ENCODE results near the gene USP37.

USP37 gene

DNA sequence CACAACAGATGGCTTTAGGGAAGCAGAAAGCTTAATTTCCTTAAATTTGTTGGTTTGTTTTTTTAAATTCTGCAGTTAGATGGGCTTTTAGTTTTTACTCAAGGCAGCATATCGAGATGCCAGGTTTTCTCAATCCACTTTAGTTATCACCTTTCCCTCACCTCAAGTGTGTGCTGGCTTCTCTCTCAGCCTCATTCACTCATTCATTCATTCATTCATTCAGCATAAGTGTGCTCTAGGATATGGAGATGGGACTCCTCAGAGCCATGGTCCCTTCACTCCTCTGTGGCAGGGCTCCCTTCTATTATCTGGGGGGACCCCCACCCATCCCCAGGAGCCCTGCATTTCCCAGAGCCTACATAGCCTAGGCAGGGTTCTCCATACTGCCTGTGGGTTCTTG, 130.2 kb downstream of the USP37 start:
- no peak for ATAC-seq
- no peak for TF ChIP-seq ZNF70 (CRISPR knock-in tag; IDR thresholded peaks at IDR 0.05)
- no peak for TF ChIP-seq GLIS3 (CRISPR knock-in tag; IDR thresholded peaks at IDR 0.05)
- TF ChIP-seq ARNTL (CRISPR knock-in tag; IDR thresholded peaks at IDR 0.05; ENCODE audit: borderline replicate concordance, low read depth), result no peak
- TF ChIP-seq ZC3H10 (CRISPR knock-in tag; IDR thresholded peaks at IDR 0.05), result no peak

DNA sequence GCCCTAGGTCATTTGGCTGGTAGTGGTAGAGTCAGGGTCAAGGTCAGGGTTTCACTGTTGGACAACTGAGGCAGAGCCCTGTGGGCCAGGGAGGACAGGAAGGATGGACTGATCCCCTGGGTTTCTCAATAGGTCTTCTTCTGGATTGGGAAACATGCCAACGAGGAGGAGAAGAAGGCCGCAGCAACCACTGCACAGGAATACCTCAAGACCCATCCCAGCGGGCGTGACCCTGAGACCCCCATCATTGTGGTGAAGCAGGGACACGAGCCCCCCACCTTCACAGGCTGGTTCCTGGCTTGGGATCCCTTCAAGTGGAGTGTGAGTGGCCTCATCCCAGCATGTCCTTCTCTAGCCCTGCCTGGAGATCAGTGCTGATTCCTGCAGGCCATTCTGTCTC, 131.2 kb downstream of the USP37 start:
- ATAC-seq, result no peak
- no peak for TF ChIP-seq ZC3H10 (CRISPR knock-in tag; IDR thresholded peaks at IDR 0.05)
- TF ChIP-seq ZNF8 (CRISPR knock-in tag; IDR thresholded peaks at IDR 0.05), result no peak
- TF ChIP-seq, protein P1, sequence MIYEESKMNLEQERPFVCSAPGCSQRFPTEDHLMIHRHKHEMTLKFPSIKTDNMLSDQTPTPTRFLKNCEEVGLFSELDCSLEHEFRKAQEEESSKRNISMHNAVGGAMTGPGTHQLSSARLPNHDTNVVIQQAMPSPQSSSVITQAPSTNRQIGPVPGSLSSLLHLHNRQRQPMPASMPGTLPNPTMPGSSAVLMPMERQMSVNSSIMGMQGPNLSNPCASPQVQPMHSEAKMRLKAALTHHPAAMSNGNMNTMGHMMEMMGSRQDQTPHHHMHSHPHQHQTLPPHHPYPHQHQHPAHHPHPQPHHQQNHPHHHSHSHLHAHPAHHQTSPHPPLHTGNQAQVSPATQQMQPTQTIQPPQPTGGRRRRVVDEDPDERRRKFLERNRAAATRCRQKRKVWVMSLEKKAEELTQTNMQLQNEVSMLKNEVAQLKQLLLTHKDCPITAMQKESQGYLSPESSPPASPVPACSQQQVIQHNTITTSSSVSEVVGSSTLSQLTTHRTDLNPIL (CRISPR knock-in tag; IDR thresholded peaks at IDR 0.05; ENCODE audit: low read depth), result no peak
- TF ChIP-seq, protein P2, sequence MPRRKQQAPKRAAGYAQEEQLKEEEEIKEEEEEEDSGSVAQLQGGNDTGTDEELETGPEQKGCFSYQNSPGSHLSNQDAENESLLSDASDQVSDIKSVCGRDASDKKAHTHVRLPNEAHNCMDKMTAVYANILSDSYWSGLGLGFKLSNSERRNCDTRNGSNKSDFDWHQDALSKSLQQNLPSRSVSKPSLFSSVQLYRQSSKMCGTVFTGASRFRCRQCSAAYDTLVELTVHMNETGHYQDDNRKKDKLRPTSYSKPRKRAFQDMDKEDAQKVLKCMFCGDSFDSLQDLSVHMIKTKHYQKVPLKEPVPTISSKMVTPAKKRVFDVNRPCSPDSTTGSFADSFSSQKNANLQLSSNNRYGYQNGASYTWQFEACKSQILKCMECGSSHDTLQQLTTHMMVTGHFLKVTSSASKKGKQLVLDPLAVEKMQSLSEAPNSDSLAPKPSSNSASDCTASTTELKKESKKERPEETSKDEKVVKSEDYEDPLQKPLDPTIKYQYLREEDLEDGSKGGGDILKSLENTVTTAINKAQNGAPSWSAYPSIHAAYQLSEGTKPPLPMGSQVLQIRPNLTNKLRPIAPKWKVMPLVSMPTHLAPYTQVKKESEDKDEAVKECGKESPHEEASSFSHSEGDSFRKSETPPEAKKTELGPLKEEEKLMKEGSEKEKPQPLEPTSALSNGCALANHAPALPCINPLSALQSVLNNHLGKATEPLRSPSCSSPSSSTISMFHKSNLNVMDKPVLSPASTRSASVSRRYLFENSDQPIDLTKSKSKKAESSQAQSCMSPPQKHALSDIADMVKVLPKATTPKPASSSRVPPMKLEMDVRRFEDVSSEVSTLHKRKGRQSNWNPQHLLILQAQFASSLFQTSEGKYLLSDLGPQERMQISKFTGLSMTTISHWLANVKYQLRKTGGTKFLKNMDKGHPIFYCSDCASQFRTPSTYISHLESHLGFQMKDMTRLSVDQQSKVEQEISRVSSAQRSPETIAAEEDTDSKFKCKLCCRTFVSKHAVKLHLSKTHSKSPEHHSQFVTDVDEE (CRISPR knock-in tag; IDR thresholded peaks at IDR 0.05), result no peak
- TF ChIP-seq RARB (CRISPR knock-in tag; IDR thresholded peaks at IDR 0.05), result no peak
- no peak for TF ChIP-seq CSDC2 (CRISPR knock-in tag; IDR thresholded peaks at IDR 0.05)
- no peak for TF ChIP-seq ISL1 (CRISPR knock-in tag; IDR thresholded peaks at IDR 0.05)

DNA sequence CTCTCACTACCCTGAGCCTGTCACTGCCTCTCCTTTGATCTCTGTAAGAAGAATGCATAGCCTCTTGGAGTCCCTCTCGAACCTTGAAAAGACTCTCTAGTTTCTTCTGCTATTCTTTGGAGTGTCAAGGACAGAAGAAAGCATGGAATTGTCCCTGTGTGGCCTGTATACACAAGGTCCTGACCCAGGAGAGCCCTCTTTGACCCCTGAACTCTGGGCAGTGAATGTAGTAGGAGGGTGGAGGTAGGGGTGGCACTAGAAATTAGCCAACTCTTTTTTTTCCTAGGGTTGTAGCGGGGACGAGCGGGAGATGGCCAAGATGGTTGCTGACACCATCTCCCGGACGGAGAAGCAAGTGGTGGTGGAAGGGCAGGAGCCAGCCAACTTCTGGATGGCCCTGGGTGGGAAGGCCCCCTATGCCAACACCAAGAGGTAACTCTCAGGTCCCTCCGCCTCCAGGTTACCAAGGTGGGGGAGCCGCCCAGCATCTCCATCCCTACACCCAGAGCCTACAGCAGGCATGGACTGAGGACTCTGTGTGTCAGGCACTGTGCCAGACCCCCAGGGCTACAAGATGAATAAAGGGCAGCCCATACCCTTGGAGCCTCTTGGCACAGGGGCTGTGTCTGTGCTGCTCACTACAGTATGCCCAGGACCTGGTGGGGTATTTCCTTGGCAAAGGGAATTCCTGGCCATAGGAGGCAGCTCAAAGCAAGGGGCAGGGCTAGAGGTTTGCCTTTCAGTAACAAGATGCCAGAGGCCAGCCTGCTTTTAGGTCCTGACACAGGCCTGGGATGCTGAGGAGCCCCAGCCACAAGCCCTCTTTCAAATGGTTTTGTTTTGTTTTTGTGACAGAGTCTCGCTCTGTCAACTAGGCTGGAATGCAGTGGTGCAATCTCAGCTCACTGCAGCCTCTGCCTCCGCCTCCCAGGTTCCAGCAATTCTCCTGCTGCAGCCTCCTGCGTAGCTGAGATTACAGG, 132.9 kb downstream of the USP37 start:
- ATAC-seq, result no peak

More for the DNA sequence above, 132.9 kb downstream of the USP37 start:
- TF ChIP-seq SNAI2 (CRISPR knock-in tag; IDR thresholded peaks at IDR 0.05), result no peak
- TF ChIP-seq, protein P3, sequence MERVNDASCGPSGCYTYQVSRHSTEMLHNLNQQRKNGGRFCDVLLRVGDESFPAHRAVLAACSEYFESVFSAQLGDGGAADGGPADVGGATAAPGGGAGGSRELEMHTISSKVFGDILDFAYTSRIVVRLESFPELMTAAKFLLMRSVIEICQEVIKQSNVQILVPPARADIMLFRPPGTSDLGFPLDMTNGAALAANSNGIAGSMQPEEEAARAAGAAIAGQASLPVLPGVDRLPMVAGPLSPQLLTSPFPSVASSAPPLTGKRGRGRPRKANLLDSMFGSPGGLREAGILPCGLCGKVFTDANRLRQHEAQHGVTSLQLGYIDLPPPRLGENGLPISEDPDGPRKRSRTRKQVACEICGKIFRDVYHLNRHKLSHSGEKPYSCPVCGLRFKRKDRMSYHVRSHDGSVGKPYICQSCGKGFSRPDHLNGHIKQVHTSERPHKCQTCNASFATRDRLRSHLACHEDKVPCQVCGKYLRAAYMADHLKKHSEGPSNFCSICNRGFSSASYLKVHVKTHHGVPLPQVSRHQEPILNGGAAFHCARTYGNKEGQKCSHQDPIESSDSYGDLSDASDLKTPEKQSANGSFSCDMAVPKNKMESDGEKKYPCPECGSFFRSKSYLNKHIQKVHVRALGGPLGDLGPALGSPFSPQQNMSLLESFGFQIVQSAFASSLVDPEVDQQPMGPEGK (CRISPR knock-in tag; IDR thresholded peaks at IDR 0.05; ENCODE audit: borderline replicate concordance), result no peak
- no peak for TF ChIP-seq RARB (CRISPR knock-in tag; IDR thresholded peaks at IDR 0.05)
- TF ChIP-seq, protein P2 (CRISPR knock-in tag; IDR thresholded peaks at IDR 0.05), result no peak
- no peak for TF ChIP-seq BACH2 (CRISPR knock-in tag; IDR thresholded peaks at IDR 0.05; ENCODE audit: borderline replicate concordance)
- TF ChIP-seq, protein P4, sequence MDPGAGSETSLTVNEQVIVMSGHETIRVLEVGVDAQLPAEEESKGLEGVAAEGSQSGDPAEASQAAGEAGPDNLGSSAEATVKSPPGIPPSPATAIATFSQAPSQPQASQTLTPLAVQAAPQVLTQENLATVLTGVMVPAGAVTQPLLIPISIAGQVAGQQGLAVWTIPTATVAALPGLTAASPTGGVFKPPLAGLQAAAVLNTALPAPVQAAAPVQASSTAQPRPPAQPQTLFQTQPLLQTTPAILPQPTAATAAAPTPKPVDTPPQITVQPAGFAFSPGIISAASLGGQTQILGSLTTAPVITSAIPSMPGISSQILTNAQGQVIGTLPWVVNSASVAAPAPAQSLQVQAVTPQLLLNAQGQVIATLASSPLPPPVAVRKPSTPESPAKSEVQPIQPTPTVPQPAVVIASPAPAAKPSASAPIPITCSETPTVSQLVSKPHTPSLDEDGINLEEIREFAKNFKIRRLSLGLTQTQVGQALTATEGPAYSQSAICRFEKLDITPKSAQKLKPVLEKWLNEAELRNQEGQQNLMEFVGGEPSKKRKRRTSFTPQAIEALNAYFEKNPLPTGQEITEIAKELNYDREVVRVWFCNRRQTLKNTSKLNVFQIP (CRISPR knock-in tag; IDR thresholded peaks at IDR 0.05; ENCODE audit: borderline replicate concordance, low read depth), result no peak
- no peak for TF ChIP-seq ARNTL (CRISPR knock-in tag; IDR thresholded peaks at IDR 0.05; ENCODE audit: borderline replicate concordance, low read depth)
- TF ChIP-seq PPARA (CRISPR knock-in tag; IDR thresholded peaks at IDR 0.05; ENCODE audit: borderline replicate concordance), result no peak
- no peak for TF ChIP-seq ISL1 (CRISPR knock-in tag; IDR thresholded peaks at IDR 0.05)
- TF ChIP-seq ZNF8 (CRISPR knock-in tag; IDR thresholded peaks at IDR 0.05), result no peak
- no peak for TF ChIP-seq ZC3H10 (CRISPR knock-in tag; IDR thresholded peaks at IDR 0.05)

All from SK-N-SH treated with all-trans-retinoic acid at 6 μM for 48 hours (cell line).